HUES48 (cell line): ENCODE data around the gene DOCK3.
"Not testable (repeated sequence)": the region's sequence is repeated elsewhere in the genome, so short reads cannot be mapped to it uniquely, and the experiment has no call there.

Experiments used
- H3K27ac ChIP-seq: one replicate; pipeline ENCODE4 v1.7.0; 2013; ENCODE audit warnings: low read depth, low read length, inconsistent platforms
- H3K27me3 ChIP-seq: 2 replicates; pipeline ENCODE4 v1.6.1; 2013; ENCODE audit warnings: mild to moderate bottlenecking, low read length; ENCODE audit not compliant: control insufficient read depth, insufficient read depth
- H3K36me3 ChIP-seq: 2 replicates; pipeline ENCODE4 v1.6.1; 2013; ENCODE audit warnings: low read length; ENCODE audit not compliant: control insufficient read depth, insufficient read depth
- H3K4me1 ChIP-seq: 2 replicates; pipeline ENCODE4 v1.6.1; 2013; ENCODE audit warnings: mild to moderate bottlenecking, low read length; ENCODE audit not compliant: control insufficient read depth, insufficient read depth
- H3K4me3 ChIP-seq: 2 replicates; pipeline ENCODE4 v1.5.1; 2013; ENCODE audit warnings: mild to moderate bottlenecking, low read depth, low read length
- H3K9ac ChIP-seq: 2 replicates; pipeline ENCODE4 v1.6.1; 2013; ENCODE audit warnings: mild to moderate bottlenecking, low read depth, low read length, moderate library complexity
- H3K9me3 ChIP-seq: 2 replicates; pipeline ENCODE4 v1.6.1; 2013; ENCODE audit warnings: low read length; ENCODE audit not compliant: control insufficient read depth, insufficient read depth

DOCK3 gene

GRCh38 chr3:50737193-50737905 lies 62.6 kb downstream of the DOCK3 start:
- Histone ChIP-seq H3K9ac (no peak overlapping the region; the same call in 1 of the 2 replicates), H3K27ac (peak overlapping the region; percentile 68), H3K4me1 (peaks cover 26% of the 10 kb centered on the region)

GRCh38 chr3:50737906-50738598 lies 63.3 kb downstream of the DOCK3 start:
- Histone ChIP-seq H3K9ac (no peak overlapping the region; the same call in 1 of the 2 replicates), H3K4me3 (no peak overlapping the region), H3K27ac (peak overlapping the region; percentile 68), H3K9me3 (no peaks in the 10 kb centered on the region), H3K27me3 (no peaks in the 10 kb centered on the region), H3K4me1 (peaks cover 26% of the 10 kb centered on the region), H3K36me3 (no peaks in the 10 kb centered on the region)

More at GRCh38 chr3:50737193-50737905, 62.6 kb downstream of the DOCK3 start:
- H3K27me3 ChIP-seq = no peaks in the 10 kb centered on the region
- H3K36me3 ChIP-seq = no peaks in the 10 kb centered on the region
- H3K4me3 ChIP-seq = no peak overlapping the region
- H3K9me3 ChIP-seq = no peaks in the 10 kb centered on the region

GRCh38 chr3:50743643-50744042 lies 68.9 kb downstream of the DOCK3 start:
- Histone ChIP-seq H3K4me1 (peaks cover 17% of the 10 kb centered on the region), H3K36me3 (no peaks in the 10 kb centered on the region), H3K27ac (no peak overlapping the region), H3K4me3 (no peak overlapping the region), H3K9me3 (no peaks in the 10 kb centered on the region), H3K27me3 (no peaks in the 10 kb centered on the region), H3K9ac (no peak overlapping the region)

- no peaks in the 10 kb centered on the region for H3K36me3 ChIP-seq
- H3K9ac ChIP-seq = no peak overlapping the region
- H3K27me3 ChIP-seq = no peaks in the 10 kb centered on the region
- no peaks in the 10 kb centered on the region; the same call in 1 of the 2 replicates for H3K9me3 ChIP-seq
- H3K27ac ChIP-seq = no peak overlapping the region
- H3K4me1 ChIP-seq = peaks cover 22% of the 10 kb centered on the region
- H3K4me3 ChIP-seq = no peak overlapping the region
Observed at GRCh38 chr3:50749822-50750221, 75.1 kb downstream of the DOCK3 start.

- no peaks in the 10 kb centered on the region for H3K27me3 ChIP-seq
- H3K4me1 ChIP-seq = no peaks in the 10 kb centered on the region
- H3K9me3 ChIP-seq = no peaks in the 10 kb centered on the region; the same call in 1 of the 2 replicates
- no peak overlapping the region for H3K9ac ChIP-seq
- no peak overlapping the region for H3K27ac ChIP-seq
- no peaks in the 10 kb centered on the region for H3K36me3 ChIP-seq
- H3K4me3 ChIP-seq = no peak overlapping the region
Observed at GRCh38 chr3:50759015-50759414, 84.3 kb downstream of the DOCK3 start.

GRCh38 chr3:50777680-50778079 lies 103.0 kb downstream of the DOCK3 start:
- H3K36me3 ChIP-seq = peaks cover 6% of the 10 kb centered on the region; the same call in 1 of the 2 replicates
- H3K9me3 ChIP-seq = peaks cover 4% of the 10 kb centered on the region
- H3K4me1 ChIP-seq = peaks cover 15% of the 10 kb centered on the region
- no peaks in the 10 kb centered on the region for H3K27me3 ChIP-seq
- H3K27ac ChIP-seq = no peak overlapping the region
- H3K4me3 ChIP-seq = no peak overlapping the region
- no peak overlapping the region for H3K9ac ChIP-seq

- H3K4me3 ChIP-seq, H3K27me3 ChIP-seq, H3K36me3 ChIP-seq, H3K9ac ChIP-seq, H3K4me1 ChIP-seq, H3K9me3 ChIP-seq, H3K27ac ChIP-seq: not testable (repeated sequence)
Observed at GRCh38 chr3:50781766-50782165, 107.0 kb downstream of the DOCK3 start.

- Histone ChIP-seq H3K4me3 (no peak overlapping the region), H3K9me3 (peaks cover 4% of the 10 kb centered on the region), H3K36me3 (0 out of 2 replicates have a peak, but pooled peaks cover 2% of the 10 kb centered on the region), H3K27me3 (no peaks in the 10 kb centered on the region), H3K9ac (no peak overlapping the region), H3K4me1 (peaks cover 24% of the 10 kb centered on the region), H3K27ac (no peak overlapping the region)
Observed at GRCh38 chr3:50786631-50787030, 111.9 kb downstream of the DOCK3 start.

GRCh38 chr3:50790894-50791293 lies 116.2 kb downstream of the DOCK3 start:
- not testable (repeated sequence) for H3K36me3 ChIP-seq, H3K27me3 ChIP-seq, H3K4me3 ChIP-seq, H3K27ac ChIP-seq, H3K9ac ChIP-seq, H3K9me3 ChIP-seq
- H3K4me1 ChIP-seq = peaks cover 35% of the 10 kb centered on the region

- peaks cover 41% of the 10 kb centered on the region for H3K4me1 ChIP-seq
- H3K4me3 ChIP-seq = no peak overlapping the region
- H3K9ac ChIP-seq = no peak overlapping the region
- no peak overlapping the region for H3K27ac ChIP-seq
- H3K9me3 ChIP-seq = no peaks in the 10 kb centered on the region
- no peaks in the 10 kb centered on the region for H3K36me3 ChIP-seq
- H3K27me3 ChIP-seq = no peaks in the 10 kb centered on the region
Observed at GRCh38 chr3:50792568-50792967, 117.8 kb downstream of the DOCK3 start.

GRCh38 chr3:50803805-50804204 lies 129.1 kb downstream of the DOCK3 start:
- H3K4me3 ChIP-seq, H3K9ac ChIP-seq, H3K27me3 ChIP-seq, H3K36me3 ChIP-seq, H3K27ac ChIP-seq: not testable (repeated sequence)
- peaks cover 48% of the 10 kb centered on the region for H3K9me3 ChIP-seq
- peaks cover 11% of the 10 kb centered on the region for H3K4me1 ChIP-seq
